ENCODE results near the gene KCTD21. TPM values are rescaled to one million over a fixed set of nuclear protein-coding genes. Genes with fewer than 3 reads are reported as not detected.

The KCTD21 gene
- total RNA-seq, 1 experiment from 2014 or later: 9.4 TPM

DNA sequence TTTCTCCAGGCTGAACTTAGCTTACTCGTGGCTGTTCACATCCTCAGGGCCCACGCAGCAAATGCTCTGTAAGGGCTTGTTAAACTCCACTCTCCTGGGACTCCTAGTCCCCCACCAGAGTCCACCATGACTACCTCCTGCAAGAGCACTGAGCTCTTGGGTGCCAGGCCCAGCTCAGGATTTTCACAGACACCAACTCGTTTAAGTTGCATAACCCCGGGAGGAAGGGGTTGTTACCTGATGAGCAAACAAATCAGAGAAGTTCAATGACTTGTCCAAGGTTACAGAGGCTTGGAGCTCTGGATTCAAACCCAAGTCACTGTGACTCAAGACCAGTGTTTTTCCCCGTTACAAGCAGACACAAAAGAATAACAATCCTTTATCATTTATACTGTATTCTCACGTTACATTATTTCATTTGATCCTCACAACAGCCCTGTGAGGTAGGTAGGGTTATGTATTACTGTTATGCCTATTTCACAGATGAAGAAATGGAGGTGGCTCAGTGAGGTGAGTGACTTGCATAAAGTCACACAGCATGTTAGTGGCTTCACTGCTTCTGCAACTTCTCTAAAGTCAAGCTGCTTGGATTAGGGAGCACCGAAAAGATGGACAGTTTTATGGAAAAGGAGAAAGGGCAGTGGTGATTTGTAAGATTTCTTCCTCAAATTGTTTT lies 17.4 kb downstream of the KCTD21 start:
- H3K79me2 ChIP-seq (ENCODE audit: low read length): no peaks in the 10 kb centered on the region
- H3K9me2 ChIP-seq (replicated peaks; ENCODE audit: low read length): no peaks in the 10 kb centered on the region
- intact Hi-C loops (cut with micrococcal nuclease): no loop called here
- no peak overlapping the region for H3K4me3 ChIP-seq (ENCODE audit: low read length)
- H4K20me1 ChIP-seq (ENCODE audit: low read length): no peaks in the 10 kb centered on the region
- H3K9ac ChIP-seq (ENCODE audit: low read length): no peak overlapping the region
- DNase-seq (no peak), ATAC-seq (no peak)
- BruUV-seq (replicated peaks): no TSS peak
- H3K27ac ChIP-seq (ENCODE audit: low read length): no peak overlapping the region
- H3K4me2 ChIP-seq (ENCODE audit: low read length): no peak overlapping the region
- CTCF ChIA-PET: interaction anchor here (0.5 kb wide), 1 partner anchor 17 kb away, joined by 11 read pairs; the partner anchor contains the start of gene KCTD21
- no peaks in the 10 kb centered on the region for H3F3A ChIP-seq (ENCODE audit: low read length, unreplicated experiment)
- no peaks in the 10 kb centered on the region for H3K9me3 ChIP-seq (ENCODE audit: low read length)
- H3K27me3 ChIP-seq (ENCODE audit: low read length): no peaks in the 10 kb centered on the region
- TF ChIP-seq EZH2phosphoT487 (IDR thresholded peaks at IDR 0.05; ENCODE audit: borderline replicate concordance, low read length): no peak
- no peaks in the 10 kb centered on the region for H3K4me1 ChIP-seq (ENCODE audit: insufficient read depth, low read length)
- peaks cover 2% of the 10 kb centered on the region; the same call in 1 of the 2 replicates for H3K36me3 ChIP-seq (ENCODE audit: low read depth, low read length)
- POLR2A ChIA-PET (ENCODE audit: unreplicated experiment): no interaction called here
- H2AFZ ChIP-seq (ENCODE audit: low read length): no peak overlapping the region

DNA sequence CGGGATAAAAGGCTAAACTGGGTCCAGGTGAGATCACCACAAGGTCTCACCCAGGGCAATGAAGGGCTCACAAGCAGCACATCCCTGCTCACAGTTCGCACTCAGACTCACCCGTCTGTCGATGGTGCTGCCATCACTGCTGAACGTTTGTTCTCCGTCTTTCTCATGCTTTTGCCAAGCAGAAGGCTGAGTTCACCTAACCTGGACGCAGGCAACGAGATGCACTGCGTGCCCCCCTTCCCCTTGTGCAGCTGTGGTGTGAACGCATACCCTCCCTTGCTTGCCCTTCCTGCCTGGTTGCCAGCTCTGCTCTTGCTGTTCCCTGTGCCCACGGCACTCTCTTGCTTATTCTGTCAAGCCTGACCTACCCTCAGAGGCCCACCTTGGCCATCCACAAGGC lies 18.0 kb downstream of the KCTD21 start:
- POLR2A ChIA-PET (ENCODE audit: unreplicated experiment): no interaction called here
- intact Hi-C loops (cut with micrococcal nuclease): no loop called here
- BruUV-seq (replicated peaks): no TSS peak

DNA sequence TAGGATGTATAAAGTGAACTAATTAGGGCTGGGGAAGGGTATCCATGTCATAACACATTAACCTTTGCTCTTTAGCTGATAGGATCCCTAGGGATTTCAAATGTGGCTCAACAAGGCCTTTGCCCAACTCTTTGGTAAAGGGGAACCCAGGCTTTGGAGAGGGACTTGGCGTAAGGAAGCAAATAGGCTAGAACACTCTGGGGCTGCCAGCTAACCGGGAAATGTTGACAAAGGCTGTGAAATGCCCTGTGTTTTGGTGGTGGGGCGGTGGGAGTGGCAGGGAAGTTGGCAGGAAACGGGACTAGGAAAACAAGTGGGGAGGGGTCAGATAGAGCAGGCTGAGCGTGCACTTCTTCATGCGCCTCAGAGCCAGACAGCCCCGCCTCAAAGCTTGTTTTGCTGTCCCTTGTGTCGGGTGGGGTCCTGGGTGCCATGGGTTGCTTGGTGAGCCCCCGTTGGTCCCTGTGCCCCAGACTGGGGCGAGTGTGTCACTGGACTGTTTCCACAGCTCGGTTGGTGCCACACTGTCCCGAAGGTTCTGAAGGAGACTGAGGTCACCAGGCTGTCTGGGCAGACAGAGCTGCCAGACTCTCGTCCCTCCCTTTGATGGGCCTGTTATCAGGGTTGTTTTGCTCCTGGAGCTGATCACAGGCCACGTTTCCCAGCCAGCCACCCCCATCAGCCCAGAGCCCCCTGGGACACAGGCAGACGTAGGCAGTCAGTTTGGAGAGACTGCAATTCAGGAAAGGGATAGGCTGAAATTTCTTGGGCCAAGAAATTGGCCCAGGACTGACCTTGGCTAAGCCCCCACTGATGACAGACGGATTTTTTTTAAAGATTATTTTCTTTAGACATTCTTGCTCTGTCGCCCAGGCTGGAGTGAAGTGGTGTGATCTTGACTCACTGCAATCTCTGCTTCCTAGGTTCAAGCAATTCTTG lies 19.6 kb downstream of the KCTD21 start:
- H3K9me3 ChIP-seq (ENCODE audit: low read length): no peaks in the 10 kb centered on the region
- no TSS peak for BruUV-seq (replicated peaks)
- H3K36me3 ChIP-seq (ENCODE audit: low read depth, low read length): no peaks in the 10 kb centered on the region; the same call in 1 of the 2 replicates
- no peaks in the 10 kb centered on the region for H3K79me2 ChIP-seq (ENCODE audit: low read length)
- ATAC-seq (no peak), DNase-seq (no peak)
- TF ChIP-seq, protein P1, sequence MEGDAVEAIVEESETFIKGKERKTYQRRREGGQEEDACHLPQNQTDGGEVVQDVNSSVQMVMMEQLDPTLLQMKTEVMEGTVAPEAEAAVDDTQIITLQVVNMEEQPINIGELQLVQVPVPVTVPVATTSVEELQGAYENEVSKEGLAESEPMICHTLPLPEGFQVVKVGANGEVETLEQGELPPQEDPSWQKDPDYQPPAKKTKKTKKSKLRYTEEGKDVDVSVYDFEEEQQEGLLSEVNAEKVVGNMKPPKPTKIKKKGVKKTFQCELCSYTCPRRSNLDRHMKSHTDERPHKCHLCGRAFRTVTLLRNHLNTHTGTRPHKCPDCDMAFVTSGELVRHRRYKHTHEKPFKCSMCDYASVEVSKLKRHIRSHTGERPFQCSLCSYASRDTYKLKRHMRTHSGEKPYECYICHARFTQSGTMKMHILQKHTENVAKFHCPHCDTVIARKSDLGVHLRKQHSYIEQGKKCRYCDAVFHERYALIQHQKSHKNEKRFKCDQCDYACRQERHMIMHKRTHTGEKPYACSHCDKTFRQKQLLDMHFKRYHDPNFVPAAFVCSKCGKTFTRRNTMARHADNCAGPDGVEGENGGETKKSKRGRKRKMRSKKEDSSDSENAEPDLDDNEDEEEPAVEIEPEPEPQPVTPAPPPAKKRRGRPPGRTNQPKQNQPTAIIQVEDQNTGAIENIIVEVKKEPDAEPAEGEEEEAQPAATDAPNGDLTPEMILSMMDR (conservative IDR thresholded peaks at IDR 0.05; ENCODE audit: low read depth, low read length): no peak
- TF ChIP-seq EZH2 (IDR thresholded peaks at IDR 0.05; ENCODE audit: low read length, unreplicated experiment): no peak
- TF ChIP-seq EZH2phosphoT487 (IDR thresholded peaks at IDR 0.05; ENCODE audit: borderline replicate concordance, low read length): no peak
- no peaks in the 10 kb centered on the region for H3K4me1 ChIP-seq (ENCODE audit: insufficient read depth, low read length)
- intact Hi-C loops (cut with micrococcal nuclease): no loop called here
- CTCF ChIA-PET: no interaction called here
- no peaks in the 10 kb centered on the region for H3F3A ChIP-seq (ENCODE audit: low read length, unreplicated experiment)
- H3K9me2 ChIP-seq (replicated peaks; ENCODE audit: low read length): no peaks in the 10 kb centered on the region
- no peak overlapping the region for H3K4me3 ChIP-seq (ENCODE audit: low read length)
- POLR2A ChIA-PET (ENCODE audit: unreplicated experiment): no interaction called here
- no peak overlapping the region for H2AFZ ChIP-seq (ENCODE audit: low read length)
- no peaks in the 10 kb centered on the region for H3K27me3 ChIP-seq (ENCODE audit: low read length)
- no peak overlapping the region for H3K9ac ChIP-seq (ENCODE audit: low read length)
- H4K20me1 ChIP-seq (ENCODE audit: low read length): no peaks in the 10 kb centered on the region
- no peak overlapping the region for H3K27ac ChIP-seq (ENCODE audit: low read length)
- H3K4me2 ChIP-seq (ENCODE audit: low read length): no peak overlapping the region

More for the DNA sequence above, 18.0 kb downstream of the KCTD21 start:
- Histone ChIP-seq H4K20me1 (ENCODE audit: low read length) (no peaks in the 10 kb centered on the region), H3K27ac (ENCODE audit: low read length) (no peak overlapping the region), H2AFZ (ENCODE audit: low read length) (no peak overlapping the region), H3K4me1 (ENCODE audit: insufficient read depth, low read length) (no peaks in the 10 kb centered on the region), H3K9ac (ENCODE audit: low read length) (no peak overlapping the region), H3F3A (ENCODE audit: low read length, unreplicated experiment) (no peaks in the 10 kb centered on the region), H3K27me3 (ENCODE audit: low read length) (no peaks in the 10 kb centered on the region), H3K79me2 (ENCODE audit: low read length) (no peaks in the 10 kb centered on the region), H3K9me3 (ENCODE audit: low read length) (no peaks in the 10 kb centered on the region), H3K9me2 (replicated peaks; ENCODE audit: low read length) (no peaks in the 10 kb centered on the region), H3K4me2 (ENCODE audit: low read length) (no peak overlapping the region), H3K4me3 (ENCODE audit: low read length) (no peak overlapping the region), H3K36me3 (ENCODE audit: low read depth, low read length) (peaks cover 2% of the 10 kb centered on the region; the same call in 1 of the 2 replicates)
- DNase-seq (no peak), ATAC-seq (no peak)
- CTCF ChIA-PET: no interaction called here
- TF ChIP-seq, protein P1 (conservative IDR thresholded peaks at IDR 0.05; ENCODE audit: low read depth, low read length): no peak
- TF ChIP-seq EZH2 (IDR thresholded peaks at IDR 0.05; ENCODE audit: low read length, unreplicated experiment) (no peak), EZH2phosphoT487 (IDR thresholded peaks at IDR 0.05; ENCODE audit: borderline replicate concordance, low read length) (no peak)
